ENCODE measurements around the gene ANOS1.

The ANOS1 gene

DNA sequence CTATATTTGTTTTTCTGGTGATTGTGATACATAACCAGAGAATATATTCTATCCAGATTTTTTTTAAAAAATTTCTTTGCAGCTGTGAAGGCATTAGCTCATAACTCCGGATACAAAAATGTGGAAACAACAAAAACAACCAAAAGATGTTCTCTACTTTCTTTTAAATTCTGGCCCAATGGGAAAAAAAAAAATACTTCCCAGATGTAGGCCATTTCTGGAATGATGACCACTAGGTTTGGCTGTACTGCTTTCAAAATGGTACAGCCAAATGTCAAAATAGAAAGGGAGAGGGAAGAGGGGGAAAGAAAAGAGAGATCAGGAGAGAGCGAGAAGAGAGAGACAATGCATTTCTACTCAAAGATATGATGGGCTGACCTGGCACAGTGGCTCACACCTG, 14.6 kb downstream of the ANOS1 start:
- DNase-seq: no peak

DNA sequence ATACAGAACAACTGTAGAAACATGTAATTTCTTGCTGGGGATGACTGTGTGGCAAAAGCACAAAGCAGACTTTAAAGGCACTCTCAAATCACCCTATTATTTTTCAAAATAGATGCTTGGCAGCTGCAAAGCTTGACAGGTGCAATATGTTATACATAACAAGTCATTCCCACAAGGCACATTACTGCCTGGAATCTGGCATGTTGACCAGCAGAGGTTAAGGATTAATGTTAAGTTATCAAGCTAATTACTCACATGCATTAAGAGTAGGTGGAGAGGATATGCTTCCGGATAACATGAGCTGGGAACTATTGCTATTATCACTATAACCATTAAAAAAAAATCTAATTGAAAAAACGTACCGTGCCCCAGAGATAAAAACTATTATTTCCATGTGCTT, 17.8 kb downstream of the ANOS1 start:
- DNase-seq: no peak

DNA sequence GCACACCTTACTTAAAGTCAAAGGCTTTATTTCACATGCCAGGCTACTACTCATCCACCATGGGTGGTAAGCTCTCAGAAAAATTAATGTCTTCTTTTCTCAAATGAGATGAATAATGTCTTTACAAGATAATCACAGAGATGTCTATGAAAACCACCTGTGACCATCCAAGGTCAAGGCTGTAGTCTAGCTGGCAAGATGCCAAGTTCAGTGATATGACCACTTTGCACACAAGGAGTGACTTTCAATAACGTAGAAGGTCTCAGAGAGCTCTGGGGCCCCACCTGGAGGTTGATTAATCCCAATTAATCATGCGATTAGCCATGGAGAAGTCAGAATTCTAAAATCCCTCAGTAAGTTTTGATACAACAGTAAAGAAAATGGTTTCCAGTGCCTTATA, 20.5 kb downstream of the ANOS1 start:
- no peak for DNase-seq

DNA sequence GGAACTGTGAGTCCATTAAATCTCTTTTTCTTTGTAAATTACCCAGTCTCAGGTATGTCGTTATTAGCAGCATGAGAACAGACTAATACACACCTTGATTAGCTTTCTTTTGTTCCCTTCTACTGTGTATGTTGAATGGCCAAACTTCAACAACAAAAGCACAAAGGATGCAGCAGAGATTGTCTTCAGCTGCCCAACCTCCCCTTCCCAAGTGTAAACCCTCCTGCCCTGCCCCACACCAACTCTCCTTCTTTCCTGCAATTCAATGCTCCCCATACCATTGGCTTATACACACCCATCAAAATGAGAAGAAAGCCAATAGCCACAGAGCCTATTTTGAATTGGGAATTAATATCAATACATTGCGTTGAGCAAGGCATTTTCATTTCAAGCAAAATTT, 27.8 kb downstream of the ANOS1 start:
- DNase-seq: no peak

DNA sequence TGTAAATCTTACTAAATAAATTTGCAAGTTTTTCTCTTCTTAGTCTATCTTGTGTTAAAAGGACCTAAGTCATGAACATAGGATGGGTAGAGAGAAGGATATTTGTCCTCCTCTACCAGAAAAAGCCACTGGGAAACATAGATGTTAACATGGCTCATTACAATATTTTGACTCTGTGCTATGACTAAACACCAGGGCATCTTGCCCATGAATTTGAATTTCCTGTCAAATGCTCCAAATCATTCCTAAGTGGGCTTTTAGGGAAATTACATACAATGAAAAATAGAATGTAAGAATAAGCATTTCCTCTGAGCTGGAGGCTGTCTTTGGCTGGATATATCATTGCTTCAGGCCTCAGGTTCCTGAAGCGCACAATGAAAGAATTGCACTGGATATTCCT, 39.1 kb downstream of the ANOS1 start:
- no peak for DNase-seq

DNA sequence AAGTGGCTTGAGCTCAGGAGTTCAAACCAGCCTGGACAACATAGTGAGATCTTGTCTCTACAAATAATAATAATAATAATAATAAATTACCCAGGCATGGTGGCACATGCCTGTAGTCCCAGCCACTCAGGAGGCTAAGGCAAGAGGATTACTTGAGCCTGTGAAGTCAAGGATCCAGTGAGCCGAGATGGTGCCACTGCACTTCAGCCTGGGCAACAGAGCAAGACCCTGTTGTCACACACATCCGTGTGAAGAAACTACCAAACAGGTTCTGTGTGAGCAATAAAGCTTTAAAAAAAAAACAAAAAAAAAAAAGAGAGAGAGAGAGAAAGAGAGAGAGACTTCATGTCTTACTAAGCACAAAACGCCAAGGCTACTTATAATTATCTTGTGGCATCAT, 42.5 kb downstream of the ANOS1 start:
- no peak for DNase-seq

DNA sequence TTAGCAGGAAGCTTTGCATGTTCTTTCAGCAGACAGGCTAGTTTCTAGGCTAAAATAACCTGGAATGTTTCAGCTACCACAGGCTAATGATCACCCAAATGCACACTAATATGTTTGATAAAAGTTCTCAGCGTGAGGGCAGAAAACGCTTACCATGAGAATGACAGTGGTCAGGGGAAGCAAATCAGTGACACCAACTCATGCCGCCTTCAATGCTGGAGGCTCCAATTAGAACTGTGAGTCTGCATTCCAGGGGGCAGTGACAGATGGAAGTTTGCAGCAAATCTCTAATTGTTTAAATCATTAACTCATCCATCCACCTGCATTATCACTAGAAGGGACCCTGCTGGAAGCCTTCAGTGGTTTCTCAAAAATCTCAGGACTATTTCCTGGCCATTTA, 43.2 kb downstream of the ANOS1 start:
- no peak for DNase-seq

DNA sequence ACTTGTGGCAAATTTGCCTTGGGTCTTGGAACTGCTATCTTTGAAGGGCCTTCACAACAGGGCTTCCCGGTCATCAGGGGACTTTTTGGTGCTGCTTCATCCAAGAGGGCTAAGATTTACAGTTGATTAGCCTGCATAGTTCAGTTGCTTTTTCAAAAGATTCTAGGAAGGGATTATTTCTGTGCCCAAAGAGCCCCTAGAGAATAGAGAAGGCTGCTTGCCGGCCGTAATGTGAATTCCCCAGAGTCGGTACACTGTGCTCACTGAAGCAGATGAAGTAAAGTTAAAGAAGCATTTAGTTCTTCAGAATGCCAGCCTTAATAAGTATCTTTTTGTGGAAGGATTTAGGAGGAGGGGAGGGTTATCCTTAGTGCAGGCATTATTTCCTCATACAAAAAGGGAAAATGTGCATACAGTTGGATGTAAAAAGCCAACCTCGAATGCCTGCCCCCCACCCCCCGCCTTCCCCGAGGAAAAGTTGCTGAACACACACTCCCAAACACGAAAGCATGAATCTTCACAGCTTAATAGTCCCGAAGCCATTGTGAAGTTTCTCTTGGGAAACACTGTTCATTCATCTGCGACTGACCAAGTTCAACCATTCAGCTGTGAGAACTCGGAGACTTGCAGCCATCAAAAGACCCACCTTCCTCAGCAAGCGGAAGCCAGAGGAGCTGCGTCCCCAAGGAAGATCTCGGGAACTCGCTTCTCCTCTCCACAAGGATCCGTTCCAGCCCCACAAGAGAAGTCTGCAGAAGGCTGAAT, 47.6 kb downstream of the ANOS1 start:
- DNase-seq: no peak

DNA sequence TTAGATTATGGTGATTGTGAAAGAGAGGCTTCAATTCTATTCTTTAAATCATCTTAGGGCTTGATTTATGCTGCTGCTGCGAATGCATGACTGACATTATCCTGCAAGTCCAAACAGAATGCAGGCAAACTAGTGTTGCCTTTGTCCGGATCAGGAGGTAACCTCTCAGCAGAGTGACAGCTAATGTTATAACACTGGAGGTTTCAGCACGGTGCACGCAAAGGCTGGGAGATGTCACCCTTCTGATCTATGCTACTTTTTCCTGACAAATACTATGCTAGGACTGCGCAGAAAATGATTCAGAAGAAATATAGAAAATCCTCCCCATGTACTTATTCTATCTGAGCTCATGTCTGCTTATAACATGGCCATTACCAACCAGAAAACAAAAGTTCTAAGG, 48.2 kb downstream of the ANOS1 start:
- DNase-seq: no peak

DNA sequence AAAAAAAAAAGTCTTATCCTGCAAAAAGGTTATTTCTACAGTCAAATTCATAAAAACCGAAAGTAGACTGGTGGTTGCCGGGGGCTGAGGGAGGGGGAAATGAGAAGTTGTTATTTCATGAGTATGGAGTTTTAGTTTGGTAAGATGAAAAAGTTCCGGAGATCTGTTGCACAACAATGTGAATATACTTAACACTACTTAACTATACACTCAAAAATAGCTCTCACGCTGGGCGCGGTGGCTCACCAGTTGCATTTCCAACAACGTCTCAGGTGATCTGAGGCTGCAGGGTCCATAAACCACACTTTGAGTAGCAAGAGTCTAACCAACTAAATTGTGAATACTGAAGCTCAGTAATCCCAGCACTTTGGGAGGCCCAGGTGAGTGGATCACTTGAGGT, 52.4 kb downstream of the ANOS1 start:
- no peak for DNase-seq

DNA sequence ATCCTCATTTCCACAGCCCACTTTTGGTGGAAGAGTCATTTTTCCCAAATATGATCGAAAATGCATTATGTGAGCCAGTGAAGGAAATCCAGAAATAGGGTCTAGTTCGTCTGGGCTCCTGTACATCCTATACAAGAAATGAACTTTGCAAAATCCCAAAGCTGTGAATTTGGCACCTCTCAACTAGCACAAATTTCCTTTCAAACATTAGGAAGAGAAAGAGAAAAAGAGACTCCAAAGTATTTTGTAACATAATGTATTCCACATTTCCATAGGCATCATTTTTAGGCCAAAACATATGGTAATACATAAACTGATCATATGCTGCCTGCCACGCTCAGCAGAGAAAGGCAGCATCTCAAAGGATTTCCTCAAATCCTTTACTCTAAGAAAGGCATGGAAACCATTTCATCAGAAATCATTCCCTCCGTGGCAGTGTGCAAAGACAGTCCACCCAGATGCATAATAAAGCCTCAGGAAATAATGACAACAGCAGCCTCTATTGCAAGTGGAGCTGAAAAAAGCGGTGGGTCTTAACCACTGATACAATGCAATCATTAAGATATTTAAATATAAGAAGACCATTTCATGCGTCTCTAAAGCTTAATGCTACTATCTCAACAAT, 56.8 kb downstream of the ANOS1 start:
- no peak for DNase-seq

DNA sequence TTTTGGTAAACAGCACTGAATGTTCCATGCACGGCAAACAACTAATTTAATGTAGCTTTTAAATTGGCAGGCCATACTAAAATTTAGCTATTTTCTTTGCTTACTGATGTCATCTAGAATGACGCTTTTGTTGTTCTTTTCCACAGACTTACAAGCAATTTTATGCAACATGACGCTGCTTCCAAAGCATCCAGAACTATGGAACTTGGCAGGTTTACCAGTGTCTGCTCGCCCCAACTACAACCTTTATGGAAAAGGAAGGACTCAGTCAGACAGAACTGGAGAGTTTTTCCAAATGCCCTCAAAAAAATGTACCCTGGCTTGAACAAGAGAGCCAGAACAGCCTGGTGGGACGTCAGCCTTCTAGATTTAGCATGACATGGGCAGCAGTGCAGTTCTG, 58.7 kb downstream of the ANOS1 start:
- no peak for DNase-seq

DNA sequence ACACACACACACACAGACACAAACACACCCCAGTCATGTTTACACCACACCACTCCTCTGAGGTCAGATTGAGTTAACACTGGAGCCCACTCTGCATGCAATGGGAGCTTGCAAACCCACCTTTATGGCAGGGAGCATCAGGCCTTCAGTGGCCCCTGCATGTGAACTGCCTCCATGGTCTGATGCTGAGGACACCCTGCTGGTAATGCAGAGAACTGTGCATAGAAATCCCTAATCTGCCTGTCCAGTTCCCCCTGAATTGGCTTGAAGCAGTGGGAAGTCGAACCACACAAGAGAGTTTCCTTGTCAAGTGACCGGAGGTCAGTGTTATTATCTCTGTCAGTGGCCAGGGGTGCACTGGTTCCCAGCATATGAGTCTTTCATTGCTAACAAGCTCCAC, 59.8 kb downstream of the ANOS1 start:
- DNase-seq: no peak

DNA sequence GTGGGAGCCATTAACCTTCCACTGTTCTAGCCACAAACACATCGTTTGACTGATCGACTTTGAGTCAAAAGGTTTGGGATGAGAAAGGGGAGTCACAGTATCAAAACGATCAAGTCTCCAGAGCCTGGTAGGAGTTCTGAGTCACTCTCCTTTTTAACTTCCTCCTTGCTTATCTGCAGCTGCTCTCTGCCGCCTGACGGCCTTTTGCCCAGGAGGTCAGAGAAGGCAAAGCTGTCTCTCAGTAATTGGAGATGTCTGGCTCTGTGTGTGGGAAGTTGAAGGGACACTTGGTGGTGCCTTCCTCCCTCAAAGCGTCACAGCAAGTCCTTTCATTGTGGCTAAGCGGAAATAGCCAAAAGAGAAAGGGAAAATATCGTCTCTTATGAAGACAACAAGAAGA, 63.1 kb downstream of the ANOS1 start:
- no peak for DNase-seq

DNA sequence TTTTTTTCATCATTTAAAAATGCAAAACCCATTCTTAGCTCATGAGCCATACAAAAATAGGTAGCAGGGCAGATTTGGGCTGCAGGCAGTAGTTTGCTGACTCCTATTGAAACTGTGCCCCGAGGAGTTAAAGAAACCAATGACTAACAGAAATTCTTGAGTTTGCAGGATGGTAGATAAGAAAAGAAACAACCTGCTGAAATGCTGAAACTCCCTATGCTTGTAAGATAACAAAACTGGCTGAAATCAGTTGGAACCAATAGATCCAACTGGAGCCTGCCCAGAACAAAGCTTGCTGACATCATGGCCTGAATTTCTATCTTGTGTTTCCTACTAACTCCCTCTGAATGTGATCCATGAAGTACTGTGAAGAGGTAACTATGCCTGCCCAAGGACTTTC, 68.6 kb downstream of the ANOS1 start:
- DNase-seq: no peak

DNA sequence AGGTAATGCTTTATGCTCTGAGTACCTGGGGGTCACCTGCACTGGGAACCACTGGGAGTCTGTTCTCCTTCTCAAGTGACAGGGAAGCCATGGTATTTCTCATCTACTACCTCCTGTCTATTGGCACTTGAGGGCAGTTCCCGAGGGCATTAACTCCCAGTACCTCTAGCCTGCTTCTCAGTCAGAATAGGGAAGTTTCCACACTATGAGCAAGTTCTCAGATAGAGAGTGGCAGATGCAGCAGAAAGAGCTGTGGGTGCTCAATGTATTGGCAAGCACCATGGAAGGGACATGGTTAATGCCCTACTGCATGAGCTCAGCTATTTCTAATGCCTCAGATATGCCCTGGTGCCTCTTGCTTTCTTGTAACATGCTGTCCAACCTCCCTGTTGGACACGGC, 74.1 kb downstream of the ANOS1 start:
- DNase-seq: no peak

DNA sequence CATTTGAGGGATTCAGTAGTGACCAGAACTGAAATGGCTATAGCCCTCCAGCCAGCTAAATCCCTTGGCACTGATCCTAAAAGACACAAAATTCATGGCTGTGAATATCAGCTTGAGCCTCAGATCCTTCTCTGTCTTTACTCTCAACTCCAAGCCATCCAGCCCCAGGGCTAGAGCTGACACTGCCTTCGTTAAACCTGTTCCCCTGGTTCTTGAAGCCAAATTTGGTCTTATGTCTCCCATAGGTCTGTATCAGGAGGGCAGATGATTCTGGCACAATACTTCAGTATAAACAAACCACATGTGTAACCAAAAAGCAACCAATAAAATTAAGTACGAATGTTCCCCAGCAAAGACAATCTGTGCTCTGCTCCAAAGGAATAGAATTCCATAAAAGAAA, 78.0 kb downstream of the ANOS1 start:
- DNase-seq: no peak

DNA sequence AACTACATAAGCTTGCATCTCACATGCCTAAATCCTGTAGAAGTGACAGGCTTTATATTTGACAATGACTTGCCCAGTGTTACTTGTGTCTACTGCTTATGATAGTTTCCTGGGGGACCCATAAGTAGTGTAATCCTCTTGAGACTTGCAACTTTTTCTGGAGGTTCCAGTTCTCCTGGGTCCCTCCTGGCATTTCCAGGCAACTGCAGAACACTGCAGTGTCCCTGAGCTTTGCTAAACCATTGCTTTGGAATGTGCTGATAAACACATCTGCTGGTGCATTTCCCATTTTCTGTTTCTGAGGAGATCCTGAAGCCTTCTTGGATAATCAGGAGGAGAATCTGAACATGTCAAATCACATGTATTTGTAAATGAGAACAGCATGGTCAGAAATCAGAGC, 82.0 kb downstream of the ANOS1 start:
- DNase-seq: no peak

DNA sequence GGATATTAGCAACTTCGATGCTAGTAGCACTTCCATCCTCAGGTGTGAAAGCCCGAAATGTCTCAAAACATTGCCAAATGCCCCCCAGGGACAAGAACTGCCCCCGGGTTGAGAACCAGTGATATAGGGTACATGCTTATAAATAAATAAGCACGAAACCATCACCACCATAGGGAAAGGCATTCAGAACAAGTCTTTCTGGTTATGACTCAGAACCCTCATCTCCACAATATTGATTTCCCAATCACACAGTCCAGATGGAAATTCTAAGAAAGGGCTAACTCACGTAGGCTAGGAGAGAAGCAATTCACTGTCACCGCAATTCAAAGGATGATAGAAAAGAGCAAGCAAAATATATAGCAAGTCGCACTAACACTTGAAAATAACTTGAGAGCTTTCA, 84.8 kb downstream of the ANOS1 start:
- DNase-seq: no peak

DNA sequence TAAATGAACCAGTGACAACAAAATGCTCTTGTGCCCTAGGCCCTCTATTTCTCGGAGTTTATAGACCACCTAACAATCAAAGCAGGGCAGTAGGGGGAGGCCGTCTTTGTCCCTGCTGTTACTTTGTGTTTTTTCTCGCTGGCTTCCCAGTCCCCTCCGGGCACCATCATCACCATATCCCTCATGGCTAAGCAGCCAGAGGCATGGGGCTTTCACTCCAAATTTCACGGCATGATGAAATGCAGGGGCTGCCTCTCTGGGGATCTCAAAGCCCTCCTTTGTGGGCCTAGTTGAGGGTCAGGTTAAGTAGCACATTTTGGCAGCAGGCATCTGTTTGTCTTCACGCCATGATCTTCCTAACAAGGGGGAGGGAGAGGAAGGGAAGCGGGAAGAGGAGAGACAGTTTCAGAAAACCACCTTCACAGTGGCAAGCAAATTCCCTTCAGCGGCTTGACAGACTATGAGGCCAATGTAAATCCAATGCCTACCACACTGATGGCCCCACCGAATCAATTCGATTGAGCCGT, 91.9 kb downstream of the ANOS1 start:
- no peak for DNase-seq

DNA sequence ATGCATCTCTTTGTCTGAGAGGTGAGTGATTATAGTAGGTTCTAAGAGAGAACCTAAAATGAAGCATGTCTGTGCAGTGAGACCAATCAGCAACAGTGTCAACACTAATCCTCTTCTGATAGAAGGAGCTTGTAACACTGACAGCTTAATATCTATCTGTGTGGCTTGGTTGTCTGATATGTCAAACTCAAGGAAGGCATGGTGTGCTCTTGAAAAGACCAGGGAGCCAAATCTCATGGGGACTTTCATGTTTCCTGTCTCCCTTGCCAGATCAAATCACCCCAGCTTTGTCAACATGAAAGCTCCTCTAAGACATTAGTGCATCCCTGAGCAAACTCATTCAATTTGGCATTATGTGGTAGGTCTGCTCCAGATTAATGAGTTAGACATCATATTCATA, 95.4 kb downstream of the ANOS1 start:
- no peak for DNase-seq

DNA sequence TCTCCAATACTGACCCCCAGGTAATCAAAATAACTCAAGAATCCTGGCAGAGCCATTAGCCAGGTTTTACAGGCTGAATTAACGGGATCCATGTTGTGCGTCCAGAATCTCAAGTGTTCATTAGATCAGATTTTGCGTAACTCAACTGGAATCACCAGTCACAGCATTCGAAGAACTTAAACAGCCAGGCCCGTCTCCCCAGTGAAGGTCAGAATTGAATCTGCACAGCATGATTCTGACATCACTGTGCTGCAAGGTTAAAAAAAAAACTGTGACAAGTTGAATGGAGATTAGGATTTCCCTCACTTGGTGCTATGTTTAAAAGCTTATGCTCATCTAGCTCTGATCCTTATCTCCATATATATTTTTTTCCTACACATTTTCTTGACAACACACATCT, 96.1 kb downstream of the ANOS1 start:
- no peak for DNase-seq

DNA sequence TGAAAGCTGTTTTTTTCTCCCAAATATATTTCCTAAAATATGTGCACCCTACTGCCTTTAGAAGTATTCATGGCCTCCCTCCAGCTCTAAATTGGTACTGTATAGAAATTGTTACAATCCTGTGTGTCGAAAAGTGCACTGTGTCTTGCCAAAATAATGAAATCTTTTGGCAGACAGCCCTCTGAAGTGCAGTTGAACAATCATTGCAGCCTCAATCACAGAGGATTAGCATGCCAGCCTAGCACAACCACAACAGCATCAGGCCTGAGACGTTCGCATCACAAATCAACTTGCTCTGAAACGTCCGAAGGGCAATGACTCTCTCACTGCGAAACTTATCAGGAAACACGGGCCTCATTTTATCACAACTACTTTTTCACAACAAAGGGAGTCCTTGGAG, 99.0 kb downstream of the ANOS1 start:
- DNase-seq: no peak

DNA sequence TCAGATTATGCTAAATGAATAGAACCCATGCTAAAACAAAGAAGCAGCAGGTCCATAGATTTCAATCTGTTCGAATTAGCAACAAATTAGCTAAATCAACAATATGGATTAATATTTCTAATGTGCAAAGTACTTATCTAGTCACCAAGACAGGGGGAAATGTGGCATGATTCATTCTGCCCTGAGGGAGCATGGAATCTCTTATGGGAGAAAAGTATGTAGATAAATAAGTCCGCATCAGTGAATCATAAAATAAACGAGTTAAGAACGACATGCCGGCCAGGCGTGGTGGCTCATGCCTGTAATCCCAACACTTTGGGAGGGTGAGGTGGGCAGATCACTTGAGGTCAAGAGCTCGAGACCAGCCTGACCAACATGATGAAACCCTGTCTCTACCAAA, 102.1 kb downstream of the ANOS1 start:
- DNase-seq: no peak

DNA sequence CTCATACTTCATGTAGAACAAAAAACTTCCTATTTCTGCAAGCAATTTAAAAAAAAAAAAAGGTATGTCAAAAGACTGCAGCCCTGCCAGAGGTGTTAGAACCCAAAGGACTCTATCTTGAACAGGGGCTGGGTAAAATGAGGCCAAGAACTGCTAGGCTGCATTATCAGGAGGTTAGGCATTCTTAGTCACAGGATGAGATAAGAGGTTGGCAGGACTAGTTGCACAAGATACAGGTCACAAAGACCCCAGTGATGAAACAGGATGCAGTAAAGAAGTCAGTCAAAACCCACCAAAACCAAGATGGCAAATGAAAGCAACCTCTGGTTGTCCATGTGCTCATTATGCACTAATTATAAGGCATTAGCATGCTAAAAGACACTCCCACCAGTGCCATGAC, 104.1 kb downstream of the ANOS1 start:
- DNase-seq: no peak
